ENCODE results near the gene POLR2B.
A peak's percentile ranks its signal among the peaks of the same experiment; 100 is the strongest.

POLR2B gene

GRCh38 chr4:57075367-57075766 lies 96.7 kb downstream of the POLR2B start:
- H3K27ac ChIP-seq, result peak overlapping the region in 7 of 21 experiments; percentile 10 to 75 (median 32)

DNA sequence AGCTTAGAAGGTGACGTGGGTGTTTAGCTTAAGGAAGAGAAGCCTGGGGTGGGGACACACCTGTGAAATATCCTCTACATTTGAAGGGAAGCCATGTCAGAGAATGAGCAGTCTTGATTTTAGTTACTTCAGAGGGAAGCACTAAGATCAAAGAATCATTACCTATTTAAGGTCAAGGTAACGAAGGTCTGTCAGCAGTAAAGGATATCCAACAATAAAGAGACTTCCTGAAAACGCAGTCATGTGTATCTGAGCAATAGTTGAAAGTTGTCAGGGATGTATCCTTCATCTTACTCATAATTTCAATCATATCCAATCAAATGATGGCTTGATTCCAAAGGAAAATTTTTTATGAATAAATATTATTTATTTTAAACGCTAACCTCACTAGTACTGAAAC lies 98.0 kb downstream of the POLR2B start:
- Histone ChIP-seq H3K27ac (peak overlapping the region in 4 of 21 experiments; percentile 10 to 52 (median 25)), H3K4me3 (no peak overlapping the region)

More at GRCh38 chr4:57075367-57075766, 96.7 kb downstream of the POLR2B start:
- H3K4me3 ChIP-seq, result no peak overlapping the region

- Histone ChIP-seq H3K4me3 (no peak overlapping the region), H3K27ac (peak overlapping the region in 5 of 21 experiments; percentile 10 to 77 (median 51))
Measured at GRCh38 chr4:57077550-57078343, 99.1 kb downstream of the POLR2B start.

GRCh38 chr4:57078685-57079521 lies 100.2 kb downstream of the POLR2B start:
- no peak overlapping the region for H3K4me3 ChIP-seq
- H3K27ac ChIP-seq, result peak overlapping the region in 12 of 21 experiments; percentile 10 to 80 (median 34)
